ENCODE results near the gene DIAPH1. TPM values are rescaled to one million over a fixed set of nuclear protein-coding genes. Genes with fewer than 3 reads are reported as not detected.
A peak's percentile ranks its signal among the peaks of the same experiment; 100 is the strongest.

The DIAPH1 gene
- total RNA-seq, 5 donors from 2014 or later (not counting 1 experiment from before 2014, with no cell fraction given), result 190 to 271 (median 211) TPM

GRCh38 chr5:141605523-141606277 lies 13.1 kb downstream of the DIAPH1 start:
- Mint-ChIP-seq H3K27me3 (no peaks in the 10 kb centered on the region), H3K4me3 (peak overlapping the region; percentile 63 to 73 (median 72)), H3K36me3 (peaks cover 6% of the 10 kb centered on the region), H3K9me3 (no peaks in the 10 kb centered on the region), H3K27ac (peak overlapping the region; percentile 88 to 92), H3K4me1 (peaks cover 93 to 96% (median 94%) of the 10 kb centered on the region in 3 donors)
- Histone ChIP-seq H3K4me1 (ENCODE audit: control insufficient read depth in 1 of 2, extremely low read depth in 1 of 2, insufficient read depth in 2 of 2, low read length in 2 of 2) (peaks cover 49 to 86% of the 10 kb centered on the region in 2 experiments), H3K27me3 (replicated peaks in 1 of 2; ENCODE audit: control insufficient read depth in 2 of 2, extremely low read depth in 1 of 2, insufficient read depth in 2 of 2, low read length in 1 of 2) (no peaks in the 10 kb centered on the region), H3K27ac (ENCODE audit: low read length) (peak overlapping the region; percentile 83), H3K4me3 (ENCODE audit: control insufficient read depth in 1 of 2, extremely low read depth in 1 of 2, low read length in 1 of 2) (peak overlapping the region; percentile 32 to 38), H3K9me3 (no peaks in the 10 kb centered on the region), H3K36me3 (ENCODE audit: control insufficient read depth in 2 of 2, extremely low read depth in 1 of 2, insufficient read depth in 1 of 2, low read length in 1 of 2) (no peaks in the 10 kb centered on the region)
- peak; percentile 97 to 98 (median 98) for ATAC-seq (replicated peaks in 1 of 4)
- DNase-seq, result peak; percentile 35 to 92 (median 75)
- ChIA-PET POLR2A (interaction anchor here (0.6 to 1.8 kb wide), 6 partner anchors 11 to 504 kb away, joined by 3 to 16 read pairs (median 3); no protein-coding TSS in a partner anchor), CTCF (interaction anchor here in 1 of 2 donors (0.6 to 5.3 kb wide), 11 partner anchors 8 to 489 kb away, joined by 3 to 86 read pairs (median 5); partner anchors contain the start of genes DIAPH1, FCHSD1, HDAC3 and PCDHGA10)
- WGBS (ENCODE audit: insufficient coverage), result 0% methylated on average over 2 of the region's 6 CpGs

GRCh38 chr5:141603923-141604717 lies 14.7 kb downstream of the DIAPH1 start:
- H3K36me3 ChIP-seq (ENCODE audit: control insufficient read depth in 2 of 2, extremely low read depth in 1 of 2, insufficient read depth in 1 of 2, low read length in 1 of 2), result no peaks in the 10 kb centered on the region
- 0% methylated on average over 2 of the region's 6 CpGs for WGBS (ENCODE audit: insufficient coverage)
- Mint-ChIP-seq H3K9me3 (no peaks in the 10 kb centered on the region), H3K27ac (peak overlapping the region; percentile 93 to 98), H3K36me3 (no peaks in the 10 kb centered on the region), H3K27me3 (no peaks in the 10 kb centered on the region), H3K4me1 (peaks cover 94 to 96% (median 94%) of the 10 kb centered on the region in 3 donors), H3K4me3 (peak overlapping the region; percentile 61 to 77 (median 73))
- no peaks in the 10 kb centered on the region for H3K27me3 ChIP-seq (replicated peaks in 1 of 2; ENCODE audit: control insufficient read depth in 2 of 2, extremely low read depth in 1 of 2, insufficient read depth in 2 of 2, low read length in 1 of 2)
- H3K4me1 ChIP-seq (ENCODE audit: control insufficient read depth in 1 of 2, extremely low read depth in 1 of 2, insufficient read depth in 2 of 2, low read length in 2 of 2), result peaks cover 52 to 88% of the 10 kb centered on the region in 2 experiments
- H3K9me3 ChIP-seq, result no peaks in the 10 kb centered on the region
- ATAC-seq (replicated peaks in 1 of 4) (peak in 3 of 4 experiments; percentile 29 to 36 (median 32)), DNase-seq (peak in 4 of 35 experiments; percentile 19 to 48 (median 22))
- POLR2A ChIA-PET, result interaction anchor here in 1 of 2 donors (0.7 kb wide), 1 partner anchor 13 kb away, joined by 3 read pairs; no protein-coding TSS in a partner anchor
- H3K27ac ChIP-seq (ENCODE audit: low read length), result peak overlapping the region; percentile 83
- H3K4me3 ChIP-seq (ENCODE audit: control insufficient read depth in 1 of 2, extremely low read depth in 1 of 2, low read length in 1 of 2), result peak overlapping the region; percentile 12 to 51
- CTCF ChIA-PET, result interaction anchor here (0.6 to 5.0 kb wide), 5 partner anchors 11 to 40 kb away, joined by 3 to 52 read pairs (median 6); partner anchors contain the start of gene DIAPH1 (in 1 of the 2)

GRCh38 chr5:141602606-141603005 lies 16.2 kb downstream of the DIAPH1 start:
- CTCF ChIA-PET, result interaction anchor here (0.6 to 5.0 kb wide), 9 partner anchors 10 to 39 kb away, joined by 3 to 52 read pairs (median 5); partner anchors contain the start of gene DIAPH1 (in 1 of the 2)
- no peaks in the 10 kb centered on the region for H3K36me3 Mint-ChIP-seq
- H3K27ac Mint-ChIP-seq, result peak overlapping the region; percentile 94 to 98
- H3K9me3 Mint-ChIP-seq, result no peaks in the 10 kb centered on the region
- Histone ChIP-seq H3K4me3 (ENCODE audit: control insufficient read depth in 1 of 2, extremely low read depth in 1 of 2, low read length in 1 of 2) (no peak overlapping the region), H3K36me3 (ENCODE audit: control insufficient read depth in 2 of 2, extremely low read depth in 1 of 2, insufficient read depth in 1 of 2, low read length in 1 of 2) (no peaks in the 10 kb centered on the region), H3K27ac (ENCODE audit: low read length) (peak overlapping the region; percentile 83), H3K9me3 (no peaks in the 10 kb centered on the region), H3K27me3 (replicated peaks in 1 of 2; ENCODE audit: control insufficient read depth in 2 of 2, extremely low read depth in 1 of 2, insufficient read depth in 2 of 2, low read length in 1 of 2) (no peaks in the 10 kb centered on the region), H3K4me1 (ENCODE audit: control insufficient read depth in 1 of 2, extremely low read depth in 1 of 2, insufficient read depth in 2 of 2, low read length in 2 of 2) (peaks cover 55 to 86% of the 10 kb centered on the region in 2 experiments)
- WGBS (ENCODE audit: insufficient coverage), result no CpG with 5 or more reads among the region's 1 CpG
- H3K4me1 Mint-ChIP-seq, result peaks cover 92 to 94% (median 94%) of the 10 kb centered on the region in 3 donors
- ATAC-seq (replicated peaks in 1 of 4) (no peak), DNase-seq (no peak)
- POLR2A ChIA-PET, result interaction anchor here in 1 of 2 donors (0.9 kb wide), 1 partner anchor 14 kb away, joined by 5 read pairs; no protein-coding TSS in a partner anchor
- no peaks in the 10 kb centered on the region for H3K27me3 Mint-ChIP-seq
- peak overlapping the region; percentile 34 to 60 (median 43) for H3K4me3 Mint-ChIP-seq

GRCh38 chr5:141598391-141599345 lies 20.1 kb downstream of the DIAPH1 start:
- ChIA-PET POLR2A (interaction anchor here (0.7 to 0.8 kb wide), 3 partner anchors 9 to 38 kb away, joined by 3 to 5 read pairs (median 5); partner anchors contain the start of genes HDAC3 (in 1 of the 2) and RELL2 (in 1 of the 2)), CTCF (interaction anchor here (0.5 to 3.3 kb wide), 14 partner anchors 8 to 912 kb away, joined by 3 to 33 read pairs (median 6); partner anchors contain the start of genes DIAPH1 (in 1 of the 2), HDAC3 (in 1 of the 2) and RELL2 (in 1 of the 2))
- H3K27ac Mint-ChIP-seq, result peak overlapping the region; percentile 82 to 90
- DNase-seq (no peak), ATAC-seq (replicated peaks in 1 of 4) (peak; percentile 61 to 75 (median 71))
- H3K9me3 ChIP-seq, result no peaks in the 10 kb centered on the region
- peak overlapping the region; percentile 2 to 47 (median 43) for H3K4me3 Mint-ChIP-seq
- H3K27me3 Mint-ChIP-seq, result no peaks in the 10 kb centered on the region
- no peaks in the 10 kb centered on the region for H3K27me3 ChIP-seq (replicated peaks in 1 of 2; ENCODE audit: control insufficient read depth in 2 of 2, extremely low read depth in 1 of 2, insufficient read depth in 2 of 2, low read length in 1 of 2)
- no peak overlapping the region for H3K4me3 ChIP-seq (ENCODE audit: control insufficient read depth in 1 of 2, extremely low read depth in 1 of 2, low read length in 1 of 2)
- H3K27ac ChIP-seq (ENCODE audit: low read length), result peak overlapping the region; percentile 60
- peaks cover 75 to 86% (median 83%) of the 10 kb centered on the region in 3 donors for H3K4me1 Mint-ChIP-seq
- peaks cover 50 to 61% of the 10 kb centered on the region in 2 experiments for H3K4me1 ChIP-seq (ENCODE audit: control insufficient read depth in 1 of 2, extremely low read depth in 1 of 2, insufficient read depth in 2 of 2, low read length in 2 of 2)
- WGBS (ENCODE audit: insufficient coverage), result no CpG with 5 or more reads among the region's 3 CpGs
- H3K36me3 ChIP-seq (ENCODE audit: control insufficient read depth in 2 of 2, extremely low read depth in 1 of 2, insufficient read depth in 1 of 2, low read length in 1 of 2), result peaks cover 0 to 14% of the 10 kb centered on the region in 2 donors
- peaks cover 10% of the 10 kb centered on the region for H3K36me3 Mint-ChIP-seq
- no peaks in the 10 kb centered on the region for H3K9me3 Mint-ChIP-seq

GRCh38 chr5:141597814-141598213 lies 21.0 kb downstream of the DIAPH1 start:
- 100% methylated on average over 1 of the region's 2 CpGs for WGBS (ENCODE audit: insufficient coverage)
- CTCF ChIA-PET, result interaction anchor here (0.5 to 3.3 kb wide), 13 partner anchors 9 to 267 kb away, joined by 3 to 33 read pairs (median 5); partner anchors contain the start of genes DIAPH1 (in 2 of the 2), HDAC3 (in 1 of the 2) and RELL2 (in 1 of the 2)

More at GRCh38 chr5:141597814-141598213, 21.0 kb downstream of the DIAPH1 start:
- DNase-seq (no peak), ATAC-seq (replicated peaks in 1 of 4) (no peak)
- H3K27me3 Mint-ChIP-seq, result no peaks in the 10 kb centered on the region
- H3K36me3 ChIP-seq (ENCODE audit: control insufficient read depth in 2 of 2, extremely low read depth in 1 of 2, insufficient read depth in 1 of 2, low read length in 1 of 2), result peaks cover 0 to 22% of the 10 kb centered on the region in 2 donors
- no peaks in the 10 kb centered on the region for H3K9me3 Mint-ChIP-seq
- no peaks in the 10 kb centered on the region for H3K27me3 ChIP-seq (replicated peaks in 1 of 2; ENCODE audit: control insufficient read depth in 2 of 2, extremely low read depth in 1 of 2, insufficient read depth in 2 of 2, low read length in 1 of 2)
- H3K9me3 ChIP-seq, result no peaks in the 10 kb centered on the region
- H3K36me3 Mint-ChIP-seq, result peaks cover 12% of the 10 kb centered on the region
- peaks cover 46 to 62% of the 10 kb centered on the region in 2 experiments for H3K4me1 ChIP-seq (ENCODE audit: control insufficient read depth in 1 of 2, extremely low read depth in 1 of 2, insufficient read depth in 2 of 2, low read length in 2 of 2)
- POLR2A ChIA-PET, result interaction anchor here (0.5 to 1.2 kb wide), 4 partner anchors 10 to 25 kb away, joined by 3 to 5 read pairs (median 4); partner anchors contain the start of gene DIAPH1 (in 1 of the 2)
- H3K4me1 Mint-ChIP-seq, result peaks cover 69 to 85% (median 81%) of the 10 kb centered on the region in 3 donors
- peak overlapping the region; percentile 47 for H3K27ac ChIP-seq (ENCODE audit: low read length)
- H3K4me3 Mint-ChIP-seq, result peak overlapping the region in 1 of 3 donors; percentile 10
- peak overlapping the region; percentile 85 to 86 for H3K27ac Mint-ChIP-seq
- no peak overlapping the region for H3K4me3 ChIP-seq (ENCODE audit: control insufficient read depth in 1 of 2, extremely low read depth in 1 of 2, low read length in 1 of 2)

Measured in T-cell (primary cell).